Measurements from ENCODE around the gene CD81. TPM values are rescaled to one million over a fixed set of nuclear protein-coding genes. Genes with fewer than 3 reads are reported as not detected.
A peak's percentile ranks its signal among the peaks of the same experiment; 100 is the strongest.

The CD81 gene
- total and polyA plus RNA-seq, 9 of the 15 experiments (the other 6 are each of a cell fraction or from before 2014, with no cell fraction given): 2.4 to 189 (median 61.7) TPM

DNA sequence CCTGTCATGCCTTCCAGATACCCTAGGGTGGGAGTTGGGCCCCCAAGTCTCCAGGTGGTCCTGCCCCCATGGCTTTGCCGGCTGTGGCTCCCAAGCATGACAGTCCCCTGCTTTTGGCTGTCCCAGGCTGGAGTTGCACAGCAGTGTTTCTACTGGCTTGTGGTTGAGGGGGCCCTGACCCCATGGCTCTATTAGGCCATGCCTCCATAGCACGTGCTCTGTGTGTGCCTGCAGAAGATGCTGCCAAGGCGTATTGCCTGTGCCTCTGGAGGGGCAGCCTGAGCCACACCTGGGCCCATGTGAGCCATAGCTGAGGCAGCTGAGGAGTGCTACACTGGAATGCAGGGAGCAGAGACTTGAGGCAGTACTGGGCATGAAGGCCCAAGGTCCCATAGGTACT, 25.4 kb upstream of the CD81 start:
- CTCF ChIA-PET (ENCODE audit: low intra/inter-chr PET ratio): no interaction called here

More for the DNA sequence above, 25.4 kb upstream of the CD81 start:
- Histone ChIP-seq H3K9ac (ENCODE audit: insufficient read depth in 1 of 2, low read depth in 2 of 2, low read length in 2 of 2) (no peak overlapping the region), H3K79me2 (ENCODE audit: control insufficient read depth, insufficient read depth, low read length) (no peaks in the 10 kb centered on the region), H3K27ac (ENCODE audit: extremely low read depth, low read depth, low read length) (no peak overlapping the region), H2AFZ (ENCODE audit: low read depth, low read length) (no peak overlapping the region), H3K36me3 (ENCODE audit: control insufficient read depth, insufficient read depth, low read length) (no peaks in the 10 kb centered on the region), H3K27me3 (ENCODE audit: control insufficient read depth in 2 of 2, insufficient read depth in 2 of 2, low read length in 2 of 2) (peaks cover 27 to 49% of the 10 kb centered on the region in 2 experiments; a peak in 4 of 5 replicates), H3K4me3 (no peak overlapping the region), H3K9me3 (replicated peaks; ENCODE audit: control insufficient read depth, insufficient read depth, low read depth, low read length) (no peaks in the 10 kb centered on the region), H3K4me1 (replicated peaks in 1 of 2; ENCODE audit: control insufficient read depth in 2 of 2, insufficient read depth in 2 of 2, low read length in 2 of 2) (no peaks in the 10 kb centered on the region), H3K9me1 (ENCODE audit: control insufficient read depth, insufficient read depth, low read length) (no peaks in the 10 kb centered on the region), H3K4me2 (ENCODE audit: insufficient read depth, low read length) (no peak overlapping the region), H4K20me1 (replicated peaks; ENCODE audit: control insufficient read depth, insufficient read depth, low read length) (no peaks in the 10 kb centered on the region)
- in situ Hi-C loops (cut with MboI) (no loop called here), intact Hi-C loops (cut with micrococcal nuclease) (no loop called here)
- FAIRE-seq (no peak), DNase-seq (ENCODE audit: extremely low read depth in 1 of 4, low spot score in 3 of 4) (no peak), ATAC-seq (no peak)
- no TSS peak for BruUV-seq (replicated peaks)
- 0% methylated on average over 3 of the region's 3 CpGs for WGBS (ENCODE audit: insufficient coverage, low coverage, missing lambda C conversion rate)
- TF ChIP-seq NCOR1 (IDR thresholded peaks at IDR 0.05): no peak
- no peak for TF ChIP-seq RHOXF2B (CRISPR knock-in tag; conservative IDR thresholded peaks at IDR 0.05)
- TF ChIP-seq, protein P1, sequence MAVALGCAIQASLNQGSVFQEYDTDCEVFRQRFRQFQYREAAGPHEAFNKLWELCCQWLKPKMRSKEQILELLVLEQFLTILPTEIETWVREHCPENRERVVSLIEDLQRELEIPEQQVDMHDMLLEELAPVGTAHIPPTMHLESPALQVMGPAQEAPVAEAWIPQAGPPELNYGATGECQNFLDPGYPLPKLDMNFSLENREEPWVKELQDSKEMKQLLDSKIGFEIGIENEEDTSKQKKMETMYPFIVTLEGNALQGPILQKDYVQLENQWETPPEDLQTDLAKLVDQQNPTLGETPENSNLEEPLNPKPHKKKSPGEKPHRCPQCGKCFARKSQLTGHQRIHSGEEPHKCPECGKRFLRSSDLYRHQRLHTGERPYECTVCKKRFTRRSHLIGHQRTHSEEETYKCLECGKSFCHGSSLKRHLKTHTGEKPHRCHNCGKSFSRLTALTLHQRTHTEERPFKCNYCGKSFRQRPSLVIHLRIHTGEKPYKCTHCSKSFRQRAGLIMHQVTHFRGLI (CRISPR knock-in tag; IDR thresholded peaks at IDR 0.05): no peak
- TF ChIP-seq MAX (CRISPR knock-in tag; IDR thresholded peaks at IDR 0.05): peak; percentile 25; the same call in 1 of the 2 replicates
- POLR2A ChIA-PET: interaction anchor here (0.6 to 0.7 kb wide), 2 partner anchors 21 to 23 kb away, joined by 3 read pairs; no protein-coding TSS in a partner anchor
